ENCODE results near the gene PLA2G4E.

GRCh38 chr15:42009474-42009873 lies 11.4 kb downstream of the PLA2G4E start:
- TF ChIP-seq ARNT (IDR thresholded peaks at IDR 0.05), result no peak
- no peak for TF ChIP-seq HDGF (IDR thresholded peaks at IDR 0.05; ENCODE audit: borderline replicate concordance)
- TF ChIP-seq FOXA1 (IDR thresholded peaks at IDR 0.05), result no peak
